ENCODE data around the gene GBA3. TPM values are rescaled to one million over a fixed set of nuclear protein-coding genes. Genes with fewer than 3 reads are reported as not detected.

The GBA3 gene
- total RNA-seq, 3 donors from 2014 or later = not detected

GRCh38 chr4:22719218-22719617 lies 26.5 kb downstream of the GBA3 start:
- H3K9me3 Mint-ChIP-seq = peaks cover 5% of the 10 kb centered on the region
- DNase-seq (no peak), ATAC-seq (no peak)
- no peaks in the 10 kb centered on the region for H3K36me3 Mint-ChIP-seq (ENCODE audit: insufficient read depth)
- no peak overlapping the region for H3K4me3 Mint-ChIP-seq
- H3K27me3 Mint-ChIP-seq (ENCODE audit: low read depth) = no peaks in the 10 kb centered on the region
- no peaks in the 10 kb centered on the region for H3K4me1 Mint-ChIP-seq (ENCODE audit: low read depth)

- Mint-ChIP-seq H3K4me3 (no peak overlapping the region), H3K27me3 (ENCODE audit: low read depth) (no peaks in the 10 kb centered on the region), H3K9me3 (peaks cover 8% of the 10 kb centered on the region), H3K36me3 (ENCODE audit: insufficient read depth) (no peaks in the 10 kb centered on the region), H3K4me1 (ENCODE audit: low read depth) (no peaks in the 10 kb centered on the region)
- no peak for ATAC-seq
- no peak for DNase-seq
Measured at GRCh38 chr4:22720091-22720490, 27.4 kb downstream of the GBA3 start.

- H3K27me3 Mint-ChIP-seq (ENCODE audit: low read depth) = no peaks in the 10 kb centered on the region
- no peak for ATAC-seq
Measured at GRCh38 chr4:22721204-22721603, 28.5 kb downstream of the GBA3 start.

GRCh38 chr4:22730021-22730420 lies 37.3 kb downstream of the GBA3 start:
- Mint-ChIP-seq H3K4me3 (no peak overlapping the region), H3K4me1 (ENCODE audit: low read depth) (no peaks in the 10 kb centered on the region), H3K27me3 (ENCODE audit: low read depth) (no peaks in the 10 kb centered on the region), H3K36me3 (ENCODE audit: insufficient read depth) (no peaks in the 10 kb centered on the region), H3K9me3 (peaks cover 11% of the 10 kb centered on the region)
- DNase-seq (no peak), ATAC-seq (no peak)

More at GRCh38 chr4:22721204-22721603, 28.5 kb downstream of the GBA3 start:
- no peaks in the 10 kb centered on the region for H3K4me1 Mint-ChIP-seq (ENCODE audit: low read depth)
- peaks cover 12% of the 10 kb centered on the region for H3K9me3 Mint-ChIP-seq
- no peak overlapping the region for H3K4me3 Mint-ChIP-seq
- no peaks in the 10 kb centered on the region for H3K36me3 Mint-ChIP-seq (ENCODE audit: insufficient read depth)
- DNase-seq = no peak

- no peak for ATAC-seq
- H3K27me3 Mint-ChIP-seq (ENCODE audit: low read depth) = no peaks in the 10 kb centered on the region
- H3K36me3 Mint-ChIP-seq (ENCODE audit: insufficient read depth) = no peaks in the 10 kb centered on the region
- H3K9me3 Mint-ChIP-seq = peaks cover 10% of the 10 kb centered on the region
- DNase-seq = no peak
- no peak overlapping the region for H3K4me3 Mint-ChIP-seq
- no peaks in the 10 kb centered on the region for H3K4me1 Mint-ChIP-seq (ENCODE audit: low read depth)
Measured at GRCh38 chr4:22733816-22734215, 41.1 kb downstream of the GBA3 start.

GRCh38 chr4:22736912-22737311 lies 44.2 kb downstream of the GBA3 start:
- H3K9me3 Mint-ChIP-seq = peaks cover 10% of the 10 kb centered on the region
- H3K4me3 Mint-ChIP-seq = no peak overlapping the region
- no peak for ATAC-seq
- no peaks in the 10 kb centered on the region for H3K27me3 Mint-ChIP-seq (ENCODE audit: low read depth)
- no peak for DNase-seq
- H3K36me3 Mint-ChIP-seq (ENCODE audit: insufficient read depth) = no peaks in the 10 kb centered on the region
- H3K4me1 Mint-ChIP-seq (ENCODE audit: low read depth) = no peaks in the 10 kb centered on the region

GRCh38 chr4:22739968-22740367 lies 47.2 kb downstream of the GBA3 start:
- Mint-ChIP-seq H3K4me3 (no peak overlapping the region), H3K27me3 (ENCODE audit: low read depth) (no peaks in the 10 kb centered on the region), H3K36me3 (ENCODE audit: insufficient read depth) (no peaks in the 10 kb centered on the region), H3K4me1 (ENCODE audit: low read depth) (no peaks in the 10 kb centered on the region), H3K9me3 (peaks cover 3% of the 10 kb centered on the region)
- no peak for ATAC-seq
- DNase-seq = no peak

- H3K4me1 Mint-ChIP-seq (ENCODE audit: low read depth) = no peaks in the 10 kb centered on the region
- H3K27me3 Mint-ChIP-seq (ENCODE audit: low read depth) = no peaks in the 10 kb centered on the region
- no peaks in the 10 kb centered on the region for H3K9me3 Mint-ChIP-seq
- DNase-seq = no peak
- H3K4me3 Mint-ChIP-seq = no peak overlapping the region
- H3K36me3 Mint-ChIP-seq (ENCODE audit: insufficient read depth) = no peaks in the 10 kb centered on the region
- ATAC-seq = no peak
Measured at GRCh38 chr4:22741744-22742143, 49.0 kb downstream of the GBA3 start.

GRCh38 chr4:22743290-22743689 lies 50.6 kb downstream of the GBA3 start:
- DNase-seq (no peak), ATAC-seq (no peak)
- Mint-ChIP-seq H3K9me3 (no peaks in the 10 kb centered on the region), H3K4me3 (no peak overlapping the region), H3K27me3 (ENCODE audit: low read depth) (no peaks in the 10 kb centered on the region), H3K4me1 (ENCODE audit: low read depth) (no peaks in the 10 kb centered on the region), H3K36me3 (ENCODE audit: insufficient read depth) (no peaks in the 10 kb centered on the region)

GRCh38 chr4:22744478-22745062 lies 51.8 kb downstream of the GBA3 start:
- Mint-ChIP-seq H3K9me3 (no peaks in the 10 kb centered on the region), H3K4me1 (ENCODE audit: low read depth) (no peaks in the 10 kb centered on the region), H3K4me3 (no peak overlapping the region), H3K27me3 (ENCODE audit: low read depth) (no peaks in the 10 kb centered on the region), H3K36me3 (ENCODE audit: insufficient read depth) (no peaks in the 10 kb centered on the region)
- DNase-seq (no peak), ATAC-seq (no peak)

- Mint-ChIP-seq H3K36me3 (ENCODE audit: insufficient read depth) (no peaks in the 10 kb centered on the region), H3K27me3 (ENCODE audit: low read depth) (no peaks in the 10 kb centered on the region), H3K9me3 (no peaks in the 10 kb centered on the region), H3K4me1 (ENCODE audit: low read depth) (no peaks in the 10 kb centered on the region), H3K4me3 (no peak overlapping the region)
- ATAC-seq (no peak), DNase-seq (no peak)
Measured at GRCh38 chr4:22745234-22745633, 52.5 kb downstream of the GBA3 start.

- Mint-ChIP-seq H3K9me3 (peaks cover 5% of the 10 kb centered on the region), H3K36me3 (ENCODE audit: insufficient read depth) (no peaks in the 10 kb centered on the region), H3K27me3 (ENCODE audit: low read depth) (no peaks in the 10 kb centered on the region), H3K4me3 (no peak overlapping the region), H3K4me1 (ENCODE audit: low read depth) (no peaks in the 10 kb centered on the region)
- DNase-seq (no peak), ATAC-seq (no peak)
Measured at GRCh38 chr4:22754116-22754515, 61.4 kb downstream of the GBA3 start.

GRCh38 chr4:22762548-22762947 lies 69.8 kb downstream of the GBA3 start:
- peaks cover 2% of the 10 kb centered on the region for H3K4me1 Mint-ChIP-seq (ENCODE audit: low read depth)
- H3K9me3 Mint-ChIP-seq = peaks cover 12% of the 10 kb centered on the region
- ATAC-seq (no peak), DNase-seq (no peak)
- no peaks in the 10 kb centered on the region for H3K27me3 Mint-ChIP-seq (ENCODE audit: low read depth)
- H3K4me3 Mint-ChIP-seq = no peak overlapping the region
- no peaks in the 10 kb centered on the region for H3K36me3 Mint-ChIP-seq (ENCODE audit: insufficient read depth)

GRCh38 chr4:22764183-22764582 lies 71.4 kb downstream of the GBA3 start:
- DNase-seq (no peak), ATAC-seq (no peak)
- H3K4me1 Mint-ChIP-seq (ENCODE audit: low read depth) = peaks cover 2% of the 10 kb centered on the region
- peaks cover 12% of the 10 kb centered on the region for H3K9me3 Mint-ChIP-seq
- H3K4me3 Mint-ChIP-seq = no peak overlapping the region
- H3K36me3 Mint-ChIP-seq (ENCODE audit: insufficient read depth) = no peaks in the 10 kb centered on the region
- no peaks in the 10 kb centered on the region for H3K27me3 Mint-ChIP-seq (ENCODE audit: low read depth)

- DNase-seq = no peak
- peaks cover 2% of the 10 kb centered on the region for H3K4me1 Mint-ChIP-seq (ENCODE audit: low read depth)
- H3K4me3 Mint-ChIP-seq = no peak overlapping the region
Measured at GRCh38 chr4:22766068-22766467, 73.3 kb downstream of the GBA3 start.

More at GRCh38 chr4:22766068-22766467, 73.3 kb downstream of the GBA3 start:
- H3K27me3 Mint-ChIP-seq (ENCODE audit: low read depth) = no peaks in the 10 kb centered on the region
- no peaks in the 10 kb centered on the region for H3K36me3 Mint-ChIP-seq (ENCODE audit: insufficient read depth)
- peaks cover 15% of the 10 kb centered on the region for H3K9me3 Mint-ChIP-seq
- ATAC-seq = no peak
